ENCODE measurements around the gene MFAP3L.
"Not testable (repeated sequence)": the region's sequence is repeated elsewhere in the genome, so short reads cannot be mapped to it uniquely, and the experiment has no call there.

MFAP3L gene

DNA sequence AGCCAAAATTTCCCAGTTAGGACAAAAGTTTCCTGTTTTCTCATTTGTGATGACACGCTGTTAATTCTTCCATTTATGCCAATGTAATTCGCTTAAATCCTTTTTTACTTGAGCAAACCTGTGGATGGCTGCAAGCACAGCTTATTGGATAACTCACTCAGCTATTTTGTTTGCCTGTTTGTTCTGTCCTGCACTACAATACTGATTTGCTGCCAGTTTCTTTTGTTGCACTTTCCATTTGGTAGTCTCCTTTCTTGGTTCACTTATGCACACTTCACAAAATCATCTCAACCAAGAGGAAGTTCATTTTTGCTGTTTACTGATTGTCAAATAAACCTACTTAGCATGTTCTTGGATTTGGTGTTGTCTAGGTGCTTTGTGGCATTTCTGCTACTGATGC, 40.3 kb downstream of the MFAP3L start:
- no peak for DNase-seq

DNA sequence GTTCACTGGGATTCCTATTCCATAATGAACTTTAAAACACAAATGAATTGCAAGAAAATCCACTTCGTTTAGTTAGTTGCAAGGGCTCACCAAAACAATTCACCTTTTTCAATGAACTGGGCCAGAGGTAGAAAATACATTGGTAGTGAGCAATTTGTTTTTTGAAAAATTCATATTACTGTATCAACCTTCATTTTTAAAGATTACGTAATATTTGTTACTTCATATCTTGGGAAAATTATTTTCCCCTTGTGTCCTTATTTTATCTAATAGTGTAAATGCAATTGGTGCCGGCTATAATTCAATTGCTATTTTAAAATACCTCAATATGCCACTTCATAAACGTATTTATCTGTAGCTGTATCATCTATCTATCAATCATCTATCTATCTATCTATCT, 41.5 kb downstream of the MFAP3L start:
- DNase-seq = no peak

- DNase-seq = no peak
Observed at GRCh38 chr4:169984173-169984572, 42.0 kb downstream of the MFAP3L start.

GRCh38 chr4:169976951-169977350, 49.2 kb downstream of the MFAP3L start:
- no peak for DNase-seq

GRCh38 chr4:169975838-169976796, 50.1 kb downstream of the MFAP3L start:
- no peak for DNase-seq

DNA sequence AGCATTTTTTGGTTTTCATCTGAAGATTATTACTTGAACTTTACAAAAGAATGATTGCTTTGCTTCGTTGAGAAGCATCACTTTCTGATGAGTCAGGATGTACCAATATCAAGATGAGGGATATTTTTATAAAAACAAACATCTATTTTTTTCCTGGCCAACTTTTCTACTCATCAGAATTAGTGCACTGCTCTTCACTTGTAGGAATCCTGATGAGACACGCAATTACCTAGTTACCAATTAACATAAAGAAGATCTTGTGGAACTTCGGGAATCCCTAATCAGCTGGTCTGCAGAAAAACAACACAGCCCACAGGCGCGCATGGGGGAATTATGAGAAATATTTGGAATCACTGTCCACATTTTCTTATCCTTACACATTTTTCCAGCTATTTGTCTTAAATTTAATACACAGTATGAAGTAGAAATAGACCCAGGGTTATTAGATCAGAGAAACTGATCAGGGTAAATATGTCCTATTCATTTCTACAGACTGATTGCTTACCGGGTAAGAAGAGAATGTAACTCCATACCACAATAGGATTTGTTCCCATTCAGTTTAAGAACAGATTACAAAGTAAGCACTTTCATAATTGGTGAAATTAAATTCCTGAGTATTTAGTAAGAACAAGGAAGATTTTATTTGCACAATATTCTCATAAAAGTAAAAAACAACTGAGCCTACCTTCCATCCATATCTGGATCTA, 50.9 kb downstream of the MFAP3L start:
- no peak for DNase-seq

DNA sequence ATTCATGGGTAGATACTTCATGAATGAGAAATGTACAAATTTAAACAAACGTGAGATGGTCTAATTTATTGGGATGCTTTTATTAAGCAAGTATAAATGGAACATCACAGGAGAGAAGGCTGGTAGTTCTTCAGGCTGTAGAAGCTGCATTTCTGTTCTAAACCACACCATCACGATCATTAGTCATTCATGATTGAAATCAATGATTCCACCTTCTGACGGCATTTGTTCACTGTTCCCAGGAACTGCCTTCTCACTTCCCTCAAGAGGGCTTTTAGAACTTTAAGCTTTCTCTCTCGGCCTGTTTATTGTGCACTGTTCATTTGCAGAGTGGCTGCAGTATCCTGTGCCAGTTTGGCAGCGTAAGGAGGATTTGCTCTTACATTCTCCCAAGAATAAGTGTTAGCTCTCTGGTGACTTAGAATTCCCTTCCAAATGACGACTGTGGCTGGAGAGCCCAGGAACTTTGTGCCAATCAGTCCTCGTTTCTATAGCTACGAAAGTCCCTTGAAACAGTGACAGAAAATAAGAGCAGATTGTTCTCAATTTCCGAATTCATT, 54.7 kb downstream of the MFAP3L start:
- DNase-seq = no peak

GRCh38 chr4:169968999-169969398, 57.2 kb downstream of the MFAP3L start:
- no peak for DNase-seq

DNA sequence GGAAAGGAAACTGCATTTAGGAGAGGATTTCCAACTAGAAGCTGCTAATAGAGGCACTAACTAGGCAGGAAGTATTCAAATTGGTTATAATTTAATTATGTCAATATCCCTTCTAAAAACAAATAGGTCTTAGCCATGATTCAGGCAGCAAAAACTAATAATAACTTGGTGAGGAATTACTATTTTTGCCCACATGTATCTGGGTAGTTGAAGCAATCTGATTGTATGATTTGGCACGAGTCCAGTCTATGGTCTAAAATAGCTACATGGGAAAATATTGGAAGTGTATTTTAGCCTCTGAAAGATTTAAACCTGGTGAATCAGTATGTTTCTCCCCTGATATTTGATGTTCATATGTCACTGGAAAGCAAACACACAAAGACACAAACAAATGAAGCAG, 62.2 kb downstream of the MFAP3L start:
- DNase-seq = no peak

- no peak for DNase-seq
Observed at GRCh38 chr4:169959254-169959653, 66.9 kb downstream of the MFAP3L start.

- no peak for DNase-seq
Observed at GRCh38 chr4:169958629-169959028, 67.6 kb downstream of the MFAP3L start.

GRCh38 chr4:169957785-169958184, 68.4 kb downstream of the MFAP3L start:
- DNase-seq = no peak

GRCh38 chr4:169956091-169956843, 69.9 kb downstream of the MFAP3L start:
- DNase-seq = no peak

GRCh38 chr4:169955521-169955920, 70.7 kb downstream of the MFAP3L start:
- no peak for DNase-seq

DNA sequence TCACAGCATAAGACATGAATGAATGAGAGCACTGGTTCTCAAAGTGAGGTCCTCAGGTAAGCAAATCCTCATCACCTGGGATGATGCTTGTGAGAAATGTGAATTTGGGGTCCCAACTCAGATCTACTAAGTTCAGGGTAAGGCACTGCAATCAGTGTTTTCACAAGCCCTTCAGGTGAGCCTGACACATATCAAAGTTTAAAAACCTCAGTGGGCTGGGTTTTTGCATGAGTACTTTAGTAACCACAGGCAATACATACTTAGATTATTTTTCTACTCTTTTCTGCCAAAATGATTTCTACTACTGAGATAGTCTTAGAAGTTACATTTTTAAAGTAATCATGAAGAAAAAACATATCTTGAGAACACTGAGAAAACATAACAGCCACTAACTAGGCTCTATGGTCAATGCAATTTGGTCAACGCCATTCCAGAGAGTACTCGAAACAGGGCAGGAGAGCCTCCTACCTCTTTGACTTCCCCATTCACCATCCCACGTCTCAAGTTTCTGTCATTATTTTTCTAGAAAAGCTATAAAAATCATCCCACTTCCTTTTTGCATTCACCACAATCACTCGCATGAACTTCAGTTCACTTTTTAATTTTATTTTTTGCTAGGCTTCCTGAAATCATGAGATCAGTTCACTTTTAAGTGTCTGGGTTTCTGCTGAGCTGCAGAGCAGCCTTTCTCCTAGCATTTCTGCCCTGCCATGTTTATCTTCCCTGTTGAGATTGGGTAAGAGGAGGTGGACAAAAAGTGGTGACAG, 73.8 kb downstream of the MFAP3L start:
- DNase-seq = no peak

- DNase-seq = no peak
Observed at GRCh38 chr4:169948271-169948670, 77.9 kb downstream of the MFAP3L start.

DNA sequence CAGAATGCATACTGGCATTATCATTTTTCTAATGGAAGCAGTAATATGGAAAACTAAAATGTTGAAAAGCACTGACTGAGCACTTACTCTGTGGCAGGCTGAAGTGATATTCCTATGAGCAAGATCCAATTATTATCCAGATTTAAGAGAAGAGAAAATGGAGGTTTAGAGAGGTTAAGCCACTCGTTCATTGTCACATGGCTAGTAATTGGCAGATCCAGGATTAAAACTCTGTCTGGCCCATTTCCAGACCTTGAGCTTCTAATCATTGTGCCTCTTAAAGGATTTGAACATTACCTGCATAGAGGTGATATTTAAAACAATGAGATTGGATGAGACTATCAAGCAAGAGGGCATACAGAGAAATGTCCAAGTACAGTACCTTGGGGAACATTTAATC, 80.6 kb downstream of the MFAP3L start:
- no peak for DNase-seq

GRCh38 chr4:169943601-169944000, 82.6 kb downstream of the MFAP3L start:
- not testable (repeated sequence) for DNase-seq

GRCh38 chr4:169941141-169941540, 85.1 kb downstream of the MFAP3L start:
- no peak for DNase-seq

- DNase-seq = no peak
Observed at GRCh38 chr4:169940460-169940859, 85.7 kb downstream of the MFAP3L start.
